Uterus (tissue), 2 donors: ENCODE measurements around the gene PLEKHG2.

ENCODE experiments used
- CTCF ChIP-seq, 4 experiments: fragments of 200-600 bp in 2 of 4; fragments of 450-650 bp in 2 of 4; sonication (generic) in 2 of 4; IDR thresholded peaks; one replicate each; pipeline ENCODE4 v1.5.1; 2016 to 2019; ENCODE audit warnings: antibody characterized with exemption in 4 of 4, mild to moderate bottlenecking in 2 of 4, moderate library complexity in 1 of 4
- POLR2A ChIP-seq, 2 donors: fragments of 450-650 bp; IDR thresholded peaks; one replicate each; pipeline ENCODE4 v1.6.1; 2016; ENCODE audit warnings: antibody characterized with exemption in 2 of 2, mild to moderate bottlenecking in 1 of 2, moderate library complexity in 1 of 2

DNA sequence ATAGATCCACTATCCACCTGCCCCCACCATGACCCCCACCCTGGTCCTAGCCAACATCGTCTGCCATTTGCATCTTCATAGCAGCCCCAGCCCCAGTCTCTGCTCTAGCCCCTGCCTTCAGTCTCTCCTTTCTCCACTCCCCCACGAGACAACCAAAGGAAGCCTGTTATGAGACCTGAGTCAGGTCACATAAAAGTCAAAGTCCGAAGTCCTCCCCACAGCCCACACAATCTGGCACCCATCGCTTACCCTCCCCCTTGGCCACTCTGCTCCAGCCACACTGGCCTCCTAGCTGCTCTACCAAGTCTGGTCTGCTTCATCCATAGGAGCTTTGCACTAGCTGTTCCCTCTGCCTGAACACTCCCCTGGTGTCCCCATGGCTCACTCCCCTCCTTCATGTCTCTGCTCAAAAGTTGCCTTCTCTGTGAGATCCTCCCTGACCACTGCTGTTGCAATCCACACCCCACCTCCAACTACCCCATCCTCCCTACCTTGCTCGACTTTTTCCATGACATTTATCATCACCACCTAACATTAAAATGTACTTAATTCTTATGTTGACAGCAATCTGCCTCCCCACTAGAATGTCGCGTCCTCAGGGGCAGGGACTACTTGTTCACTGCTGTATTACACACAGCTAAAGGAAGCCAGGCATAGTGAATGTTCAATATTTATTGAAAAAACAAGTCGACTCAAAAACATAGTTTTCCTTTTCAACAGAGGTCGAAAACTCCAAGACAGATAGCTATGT, 1.2 kb upstream of the PLEKHG2 start:
- TF ChIP-seq CTCF (IDR thresholded peaks at IDR 0.05) (no peak), POLR2A (IDR thresholded peaks at IDR 0.05) (peak in 1 of 2 donors; percentile 14)
